HG03045 (cell line): Measurements from ENCODE around the gene CEBPB.
"Not testable (repeated sequence)": the region's sequence is repeated elsewhere in the genome, so short reads cannot be mapped to it uniquely, and the experiment has no call there.

Experiments used
- ATAC-seq: cut with Tn5 transposase; IDR thresholded peaks from one replicate; pipeline ENCODE4 v1.9.1; 2021; ENCODE audit warnings: mild to moderate bottlenecking, moderate library complexity; ENCODE audit not compliant: unreplicated experiment

CEBPB gene

GRCh38 chr20:50169329-50169823 lies 21.3 kb upstream of the CEBPB start:
- no peak for ATAC-seq

DNA sequence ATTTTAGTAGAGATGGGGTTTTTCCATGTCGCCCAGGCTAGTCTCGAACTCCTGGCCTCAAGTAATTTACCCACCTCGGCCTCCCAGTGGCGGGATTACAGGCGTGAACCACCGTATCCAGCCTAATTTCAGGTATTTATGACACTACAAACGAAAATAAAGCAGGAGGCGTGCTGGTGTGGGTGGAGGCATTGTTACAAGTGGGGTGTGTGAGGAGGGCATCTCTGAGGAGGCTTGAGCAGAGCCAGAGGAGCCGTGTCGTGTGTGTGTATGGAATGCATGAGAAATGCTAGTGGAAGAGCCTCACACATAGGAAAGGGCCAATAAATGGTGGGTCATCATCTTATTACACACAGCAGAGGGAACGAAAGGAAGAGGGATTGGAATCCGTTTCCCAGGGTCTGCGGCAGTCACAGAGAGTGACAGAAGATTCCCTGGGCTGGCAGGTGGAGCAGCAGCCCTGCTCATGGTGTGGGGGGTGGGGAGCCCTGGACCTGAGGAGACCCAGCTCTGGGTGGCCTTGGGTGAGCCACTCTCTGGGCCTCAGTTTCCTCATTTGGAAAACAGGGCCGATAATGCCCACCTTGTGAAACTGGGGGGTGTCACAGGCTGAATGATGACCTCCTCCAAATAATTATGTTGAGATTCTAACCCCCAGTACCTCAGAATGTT lies 19.9 kb upstream of the CEBPB start:
- ATAC-seq: no peak

GRCh38 chr20:50172347-50173013 lies 18.1 kb upstream of the CEBPB start:
- ATAC-seq: no peak

GRCh38 chr20:50174456-50174855 lies 16.2 kb upstream of the CEBPB start:
- no peak for ATAC-seq

DNA sequence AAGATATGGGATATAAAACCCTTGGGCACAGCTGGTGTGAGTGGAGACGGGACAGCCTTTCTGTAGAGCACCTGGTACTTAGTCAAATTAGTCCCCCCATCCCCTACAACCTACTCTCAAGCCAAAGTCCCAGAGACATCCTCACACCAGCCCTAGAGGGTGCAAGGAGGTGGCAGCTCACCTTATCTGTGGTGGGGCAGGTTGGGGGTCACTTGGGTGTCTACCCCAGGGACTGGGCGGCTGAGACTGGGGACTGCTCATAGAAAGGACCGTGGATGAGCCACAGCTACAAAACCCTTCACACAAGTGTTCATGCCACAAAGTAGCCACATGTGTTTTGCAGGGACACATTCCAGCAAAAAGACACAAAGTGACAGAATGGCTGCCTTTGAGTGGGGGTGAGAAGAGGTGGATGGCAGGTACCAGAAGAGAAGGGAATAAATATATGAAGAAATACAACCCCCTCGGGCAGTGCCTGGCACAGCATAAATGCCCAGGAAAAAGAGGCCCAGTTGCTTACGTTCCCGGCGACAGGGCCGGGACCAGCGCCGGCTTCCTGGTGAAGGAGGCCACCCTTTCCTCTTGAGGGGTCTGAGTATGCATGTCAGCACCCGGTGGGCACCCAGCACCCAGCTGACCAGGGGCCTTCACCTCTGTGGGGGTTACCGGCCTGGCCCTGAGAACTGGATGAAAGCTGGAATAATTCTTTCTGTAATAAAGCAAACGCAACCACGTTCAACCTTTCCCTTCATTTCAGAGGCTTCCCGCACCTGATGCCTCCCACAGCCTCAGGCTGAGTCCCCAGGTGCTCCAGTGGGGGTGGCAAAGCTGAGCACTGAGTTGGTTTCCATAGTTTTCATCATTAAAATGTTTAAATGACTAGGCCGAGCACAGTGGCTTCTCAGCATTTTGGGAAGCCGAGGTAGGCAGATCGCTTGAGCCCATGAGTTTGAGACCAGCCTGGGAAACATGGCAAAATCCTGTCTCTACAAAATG lies 14.4 kb upstream of the CEBPB start:
- ATAC-seq: no peak

GRCh38 chr20:50178672-50179071 lies 12.0 kb upstream of the CEBPB start:
- ATAC-seq: not testable (repeated sequence)

DNA sequence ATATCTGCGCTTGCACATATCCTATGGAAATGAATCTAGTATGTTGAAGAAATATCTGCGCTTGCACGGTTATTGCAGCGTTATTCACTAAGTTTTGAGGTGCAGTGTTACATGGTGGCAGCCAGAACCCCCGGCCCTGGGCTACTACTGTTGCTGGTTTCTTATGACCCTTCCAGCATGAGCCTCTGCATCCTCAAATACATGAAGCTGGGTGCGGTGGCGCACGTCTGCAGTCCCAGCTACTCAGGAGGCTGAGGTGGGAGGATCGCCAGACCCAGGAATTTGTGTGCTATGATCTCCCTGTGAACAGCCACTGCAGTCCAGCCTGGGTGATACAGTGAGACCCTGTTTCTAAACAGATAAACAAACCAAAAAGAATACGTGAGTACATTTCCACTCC lies 9.3 kb upstream of the CEBPB start:
- no peak for ATAC-seq

GRCh38 chr20:50182346-50182745 lies 8.3 kb upstream of the CEBPB start:
- ATAC-seq: no peak

DNA sequence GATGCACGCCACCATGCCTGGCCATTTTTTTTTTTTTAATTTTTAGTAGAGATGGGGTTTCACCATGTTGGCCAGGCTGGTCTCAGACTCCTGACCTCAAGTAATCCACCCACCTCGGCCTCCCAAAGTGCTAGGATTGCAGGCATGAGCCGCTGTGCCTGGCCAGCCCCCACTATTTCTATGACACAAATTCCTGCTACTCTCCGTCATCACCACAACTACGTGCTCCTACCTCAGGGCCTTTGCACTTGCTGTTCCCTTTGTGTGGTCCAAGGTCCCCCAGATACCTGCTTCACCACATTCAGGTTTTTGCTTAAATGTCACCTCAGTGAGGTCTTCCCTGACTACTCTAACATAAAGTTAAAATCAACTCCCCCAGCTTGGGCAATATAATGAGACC lies 5.2 kb upstream of the CEBPB start:
- ATAC-seq: no peak

GRCh38 chr20:50186151-50186885 lies 4.3 kb upstream of the CEBPB start:
- ATAC-seq: no peak

GRCh38 chr20:50186987-50187402 lies 3.6 kb upstream of the CEBPB start:
- ATAC-seq: no peak

DNA sequence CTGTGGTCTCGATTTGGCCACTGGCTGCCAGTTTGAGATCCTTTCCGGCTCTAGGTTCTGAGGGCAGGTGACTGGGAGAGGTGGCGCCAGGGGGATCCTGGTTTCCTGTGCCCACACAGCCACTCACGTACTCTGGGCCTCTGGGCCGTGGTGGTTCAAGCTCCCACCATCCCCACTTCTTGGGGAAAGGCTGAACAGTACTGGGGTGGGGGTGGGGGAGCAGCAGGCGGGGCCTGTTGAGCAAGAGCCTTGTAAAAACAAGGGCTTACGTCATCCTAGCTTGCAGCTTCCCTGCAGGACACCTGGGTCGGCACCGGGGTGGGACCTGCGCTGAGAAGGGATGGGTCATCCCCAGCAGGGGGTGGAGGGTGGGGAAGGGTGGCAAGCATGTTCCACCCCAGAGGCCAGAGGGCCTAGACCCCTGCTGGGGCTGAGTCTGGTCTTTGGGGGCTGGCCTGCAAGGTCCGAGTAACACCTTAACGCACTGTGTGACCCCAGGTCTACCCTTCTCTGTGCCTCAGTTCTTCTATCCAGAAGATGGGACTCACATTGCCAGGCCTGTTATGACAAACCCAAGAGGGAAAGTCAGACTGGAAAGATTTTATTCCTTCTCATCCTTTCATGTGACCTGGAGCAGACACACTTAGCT lies 3.1 kb upstream of the CEBPB start:
- no peak for ATAC-seq

DNA sequence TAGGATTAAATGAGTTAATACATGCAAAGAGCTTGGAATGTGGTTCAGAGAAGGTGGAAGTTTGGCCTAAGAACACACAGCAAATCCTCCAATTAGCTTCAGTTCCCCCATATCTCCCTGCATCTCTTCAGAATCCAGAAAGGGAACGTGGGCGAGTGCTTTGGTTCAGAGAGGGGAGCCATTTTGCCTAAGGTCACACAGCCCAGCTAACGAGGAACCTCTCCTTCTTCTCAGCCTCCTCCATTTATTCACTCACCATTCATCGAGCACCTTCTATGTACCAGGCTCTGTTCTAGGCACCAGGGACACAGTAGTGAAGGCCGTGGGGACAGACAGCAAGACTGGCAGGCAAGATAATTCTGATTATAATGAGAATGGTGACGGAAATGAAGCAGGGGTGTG lies 2.3 kb upstream of the CEBPB start:
- no peak for ATAC-seq

DNA sequence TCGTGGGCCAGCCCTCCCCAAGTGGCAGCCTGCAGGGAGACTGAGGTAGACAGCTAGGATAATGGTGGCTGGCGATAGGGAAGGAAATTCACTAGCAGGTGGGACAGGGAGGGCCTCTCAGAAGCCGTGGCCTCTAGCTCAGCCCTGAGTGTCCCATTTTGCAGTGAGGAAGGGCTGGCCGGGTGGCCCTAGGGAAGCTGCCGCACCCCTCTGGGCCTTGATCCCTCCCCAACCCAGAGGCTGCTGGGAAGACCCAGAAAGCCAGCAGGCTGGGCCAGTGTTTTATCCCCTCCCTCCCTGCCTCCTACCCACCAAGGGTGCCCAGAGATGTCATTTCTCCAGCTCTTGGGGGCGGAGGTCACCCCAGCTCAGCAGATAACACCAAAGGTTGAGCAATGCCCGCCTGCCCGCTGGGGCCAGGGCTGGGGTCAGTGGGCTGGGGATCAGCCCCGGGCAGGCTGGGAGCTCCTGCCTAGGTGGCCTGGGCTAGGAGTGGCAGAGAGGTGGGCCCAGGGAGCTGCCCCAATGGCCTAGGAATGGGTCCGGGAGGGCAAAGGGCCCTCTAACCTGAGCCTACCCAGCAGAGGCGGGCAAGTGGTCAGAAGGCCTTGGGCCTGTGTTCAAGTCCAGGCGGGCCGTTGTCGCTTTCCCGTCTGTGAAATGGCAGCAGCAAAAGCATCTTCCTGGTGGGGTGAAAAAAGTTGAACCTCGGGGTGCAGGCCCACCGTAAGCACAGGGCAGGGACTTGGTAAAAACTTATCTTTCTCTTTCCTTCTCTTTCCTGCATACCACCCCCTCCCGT lies 1.6 kb upstream of the CEBPB start:
- no peak for ATAC-seq

GRCh38 chr20:50189681-50190250 lies 864 bp upstream of the CEBPB start:
- no peak for ATAC-seq

DNA sequence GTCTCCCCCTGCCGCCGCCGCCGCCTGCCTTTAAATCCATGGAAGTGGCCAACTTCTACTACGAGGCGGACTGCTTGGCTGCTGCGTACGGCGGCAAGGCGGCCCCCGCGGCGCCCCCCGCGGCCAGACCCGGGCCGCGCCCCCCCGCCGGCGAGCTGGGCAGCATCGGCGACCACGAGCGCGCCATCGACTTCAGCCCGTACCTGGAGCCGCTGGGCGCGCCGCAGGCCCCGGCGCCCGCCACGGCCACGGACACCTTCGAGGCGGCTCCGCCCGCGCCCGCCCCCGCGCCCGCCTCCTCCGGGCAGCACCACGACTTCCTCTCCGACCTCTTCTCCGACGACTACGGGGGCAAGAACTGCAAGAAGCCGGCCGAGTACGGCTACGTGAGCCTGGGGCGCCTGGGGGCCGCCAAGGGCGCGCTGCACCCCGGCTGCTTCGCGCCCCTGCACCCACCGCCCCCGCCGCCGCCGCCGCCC lies 474 bp downstream of the CEBPB start:
- ATAC-seq: peak; percentile 20

DNA sequence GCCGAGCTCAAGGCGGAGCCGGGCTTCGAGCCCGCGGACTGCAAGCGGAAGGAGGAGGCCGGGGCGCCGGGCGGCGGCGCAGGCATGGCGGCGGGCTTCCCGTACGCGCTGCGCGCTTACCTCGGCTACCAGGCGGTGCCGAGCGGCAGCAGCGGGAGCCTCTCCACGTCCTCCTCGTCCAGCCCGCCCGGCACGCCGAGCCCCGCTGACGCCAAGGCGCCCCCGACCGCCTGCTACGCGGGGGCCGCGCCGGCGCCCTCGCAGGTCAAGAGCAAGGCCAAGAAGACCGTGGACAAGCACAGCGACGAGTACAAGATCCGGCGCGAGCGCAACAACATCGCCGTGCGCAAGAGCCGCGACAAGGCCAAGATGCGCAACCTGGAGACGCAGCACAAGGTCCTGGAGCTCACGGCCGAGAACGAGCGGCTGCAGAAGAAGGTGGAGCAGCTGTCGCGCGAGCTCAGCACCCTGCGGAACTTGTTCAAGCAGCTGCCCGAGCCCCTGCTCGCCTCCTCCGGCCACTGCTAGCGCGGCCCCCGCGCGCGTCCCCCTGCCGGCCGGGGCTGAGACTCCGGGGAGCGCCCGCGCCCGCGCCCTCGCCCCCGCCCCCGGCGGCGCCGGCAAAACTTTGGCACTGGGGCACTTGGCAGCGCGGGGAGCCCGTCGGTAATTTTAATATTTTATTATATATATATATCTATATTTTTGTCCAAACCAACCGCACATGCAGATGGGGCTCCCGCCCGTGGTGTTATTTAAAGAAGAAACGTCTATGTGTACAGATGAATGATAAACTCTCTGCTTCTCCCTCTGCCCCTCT lies 1.1 kb downstream of the CEBPB start:
- ATAC-seq: peak; percentile 21
